Nucleus accumbens (tissue), 56 donors: ENCODE data around the gene SLC11A2.
"Not testable (repeated sequence)": the region's sequence is repeated elsewhere in the genome, so short reads cannot be mapped to it uniquely, and the experiment has no call there.

Experiments
- DNase-seq, 56 donors: peaks; one replicate each; lab custom pipeline; 2025; lab: John Stamatoyannopoulos, UW

Gene SLC11A2

DNA sequence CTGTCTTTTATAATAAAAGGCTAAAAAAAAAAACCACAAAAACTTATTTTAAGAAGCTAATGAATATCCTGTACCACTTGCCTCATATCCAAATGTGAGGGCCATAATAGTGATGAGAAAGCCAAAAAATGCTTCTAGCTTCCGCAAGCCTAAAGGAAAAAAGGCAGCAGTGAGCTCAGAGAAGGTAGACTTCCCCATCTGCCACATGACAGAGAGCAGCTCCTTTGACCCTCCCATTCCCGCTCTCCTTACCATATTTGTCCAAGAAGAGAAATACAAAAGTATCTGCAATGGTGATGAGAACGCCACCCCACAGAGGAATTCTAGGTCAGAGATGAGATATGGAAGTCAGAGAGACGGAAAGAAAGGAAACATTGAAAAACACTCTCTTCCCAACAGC is 27.1 kb downstream of the SLC11A2 start:
- no peak for DNase-seq

DNA sequence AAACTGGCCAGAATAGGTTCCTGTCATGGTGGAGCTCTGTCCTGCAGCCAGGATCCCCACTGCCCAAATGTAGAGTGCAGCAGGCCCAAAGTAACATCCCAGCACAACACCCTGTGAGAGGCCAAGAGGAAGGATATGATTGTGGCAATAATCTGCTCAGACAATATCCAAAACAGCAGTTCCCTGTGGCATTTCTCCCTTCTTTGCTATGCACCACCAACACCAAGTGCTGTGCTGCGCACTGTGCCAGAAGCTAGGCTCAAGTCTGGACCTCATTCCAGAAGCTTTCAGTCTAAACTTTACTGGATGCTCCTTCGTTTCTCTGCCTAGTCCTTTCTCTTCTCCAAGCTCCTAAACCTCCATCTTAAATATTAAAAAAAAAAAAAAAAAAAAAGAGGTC is 33.4 kb downstream of the SLC11A2 start:
- peak in 16 of 56 donors; percentile 1 to 58 (median 16) for DNase-seq

DNA sequence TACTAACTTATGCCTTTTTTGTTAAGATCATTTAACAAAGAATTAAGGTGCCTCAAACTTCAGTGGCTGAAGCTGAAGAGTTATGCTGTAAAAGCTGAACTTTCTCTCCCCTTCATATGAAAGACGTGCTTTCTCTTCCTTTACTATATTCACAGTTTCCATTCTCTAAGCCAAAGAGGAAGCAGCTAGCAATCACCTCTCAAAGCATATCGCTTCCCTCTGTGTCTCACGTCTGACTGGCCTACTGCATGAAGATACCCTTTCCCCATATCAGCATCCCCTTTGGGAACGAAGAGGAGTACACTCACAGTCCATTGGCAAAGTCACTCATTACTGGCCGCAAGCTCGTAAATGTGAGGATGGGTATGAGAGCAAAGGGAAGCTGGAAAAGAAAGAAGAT is 34.9 kb downstream of the SLC11A2 start:
- DNase-seq, result no peak

DNA sequence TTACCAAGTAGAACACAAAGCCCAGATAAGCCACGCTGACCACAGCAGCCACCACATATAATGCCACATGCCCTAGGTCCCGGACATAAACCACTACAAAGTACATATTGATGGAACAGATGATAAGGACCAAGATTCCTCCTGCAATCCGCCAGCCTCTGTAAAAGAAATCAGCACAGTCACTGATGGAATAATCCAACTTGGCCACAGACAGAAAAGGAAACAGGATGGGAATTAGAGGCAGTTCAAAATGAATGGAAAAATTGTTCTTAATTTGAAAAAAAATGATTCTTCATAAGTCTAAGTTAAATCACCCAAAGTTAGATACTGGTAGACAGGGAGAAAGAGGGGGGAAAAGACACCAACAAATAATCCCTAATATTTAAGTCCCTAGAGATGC is 35.4 kb downstream of the SLC11A2 start:
- DNase-seq, result no peak

DNA sequence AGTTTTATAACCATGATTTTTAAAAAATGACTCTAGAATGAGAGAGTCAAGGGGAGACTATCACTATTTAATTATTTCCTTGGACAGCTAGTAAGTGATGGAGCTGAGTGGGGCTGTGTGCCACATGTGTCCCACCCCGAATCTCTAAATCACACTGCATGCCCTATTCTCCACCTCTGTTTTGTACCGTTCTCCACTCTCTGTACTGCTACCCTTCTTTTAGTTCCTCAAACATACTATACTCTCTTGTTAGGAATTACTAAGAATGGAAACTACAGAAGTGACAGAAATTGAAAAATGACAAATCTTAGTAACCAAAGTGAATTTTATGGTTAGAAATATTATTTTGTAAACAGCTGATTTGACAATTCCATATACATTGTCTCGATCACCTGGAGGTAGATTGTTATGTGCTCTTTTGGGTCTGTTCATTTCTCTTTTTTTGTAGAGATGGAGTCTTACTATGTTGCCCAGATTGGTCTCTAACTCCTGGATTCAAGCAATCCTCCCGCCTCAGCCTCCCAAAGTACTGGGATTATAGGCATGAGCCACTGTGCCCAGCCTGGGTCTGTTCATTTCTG is 35.9 kb downstream of the SLC11A2 start:
- no peak for DNase-seq

DNA sequence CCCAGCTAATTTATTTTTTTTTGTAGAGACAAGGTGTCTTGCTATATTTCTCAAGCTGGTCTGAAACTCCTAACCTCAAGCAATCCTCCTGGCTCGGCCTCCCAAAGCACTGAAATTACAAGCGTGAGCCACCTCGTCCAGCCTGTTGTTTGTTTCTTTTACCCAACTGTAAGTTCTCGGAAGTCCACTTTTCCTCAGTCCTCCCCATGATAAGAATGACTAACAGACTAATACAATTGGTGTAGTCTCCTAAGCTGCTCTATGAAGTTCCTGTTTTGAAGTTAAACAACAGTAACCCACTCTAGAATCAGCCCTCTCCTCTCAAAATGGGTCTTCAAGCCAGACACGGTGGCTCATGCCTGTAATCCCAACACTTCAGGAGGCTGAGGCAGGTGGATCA is 37.3 kb downstream of the SLC11A2 start:
- DNase-seq, result no peak

DNA sequence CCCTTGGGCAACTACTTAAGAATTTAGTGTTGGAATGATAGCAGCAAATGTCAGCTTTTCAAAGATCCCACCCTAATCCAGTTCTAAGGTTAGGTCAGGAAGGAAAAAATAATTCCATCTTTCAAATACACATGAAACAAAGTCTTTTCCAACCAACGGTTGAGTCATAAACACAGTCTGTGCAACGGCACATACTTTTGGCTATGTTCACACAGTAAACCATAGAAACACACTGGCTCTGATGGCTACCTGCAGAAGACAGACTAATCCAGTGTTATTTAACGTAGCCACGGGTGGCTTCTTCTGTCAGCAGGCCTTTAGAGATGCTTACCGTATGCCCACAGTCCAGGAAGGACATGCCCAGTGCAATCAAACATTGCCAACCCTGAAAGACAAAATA is 38.1 kb downstream of the SLC11A2 start:
- no peak for DNase-seq

DNA sequence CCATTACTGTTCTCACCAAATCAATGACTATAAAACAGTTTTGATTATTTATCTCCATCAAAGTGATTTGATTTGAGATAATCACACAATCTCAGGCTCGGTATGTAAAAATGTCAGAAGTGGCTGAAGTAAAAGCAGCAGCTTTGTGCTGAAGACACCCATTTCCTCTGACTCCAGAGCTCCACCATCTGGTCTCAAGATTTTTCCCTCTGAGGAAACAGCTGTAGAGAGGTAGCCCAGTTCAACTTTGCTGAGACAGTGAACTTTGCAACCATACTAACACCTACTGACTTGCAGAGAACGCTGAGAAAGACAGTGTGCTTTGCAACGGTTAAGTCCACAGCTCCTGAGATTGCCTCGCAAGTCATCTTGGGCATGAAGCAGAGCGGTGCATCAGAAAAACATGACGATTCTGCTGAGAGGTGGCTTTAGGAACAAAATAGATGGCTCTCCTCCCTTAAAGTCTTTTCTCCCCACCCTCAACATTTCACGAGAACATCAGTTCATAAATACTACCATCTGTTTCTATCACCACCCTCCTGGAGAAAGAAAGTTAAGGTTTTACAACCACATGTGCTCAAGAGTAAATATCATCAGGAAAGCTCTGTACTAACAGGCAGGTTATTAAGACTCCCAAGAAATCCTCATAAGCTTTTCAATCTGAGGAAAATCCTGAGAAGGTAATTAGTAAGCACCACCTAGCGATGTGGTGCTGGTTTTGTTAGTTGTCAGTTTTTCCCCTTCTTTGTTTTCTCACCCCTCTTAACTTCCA is 39.0 kb downstream of the SLC11A2 start:
- DNase-seq, result peak in 32 of 56 donors; percentile 3 to 66 (median 18)

DNA sequence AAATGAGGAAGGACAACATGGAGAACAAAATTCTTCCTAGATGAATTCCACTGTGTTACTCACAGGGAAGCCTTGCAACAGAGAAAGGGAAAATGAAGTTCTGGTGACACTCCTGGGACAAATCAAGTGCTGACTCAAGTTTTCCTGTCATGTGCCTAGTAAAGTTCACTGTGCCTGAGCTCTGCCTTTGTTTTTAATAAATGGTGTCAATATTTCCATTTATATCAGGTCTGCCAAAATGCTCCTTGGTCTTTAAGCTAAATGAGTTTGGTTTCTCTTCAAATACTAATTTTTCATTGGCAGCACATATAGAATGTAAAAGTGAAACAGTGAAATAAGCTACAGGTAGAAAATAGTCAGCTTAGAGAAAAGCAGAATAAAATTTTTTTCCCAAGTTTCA is 40.9 kb downstream of the SLC11A2 start:
- no peak for DNase-seq

DNA sequence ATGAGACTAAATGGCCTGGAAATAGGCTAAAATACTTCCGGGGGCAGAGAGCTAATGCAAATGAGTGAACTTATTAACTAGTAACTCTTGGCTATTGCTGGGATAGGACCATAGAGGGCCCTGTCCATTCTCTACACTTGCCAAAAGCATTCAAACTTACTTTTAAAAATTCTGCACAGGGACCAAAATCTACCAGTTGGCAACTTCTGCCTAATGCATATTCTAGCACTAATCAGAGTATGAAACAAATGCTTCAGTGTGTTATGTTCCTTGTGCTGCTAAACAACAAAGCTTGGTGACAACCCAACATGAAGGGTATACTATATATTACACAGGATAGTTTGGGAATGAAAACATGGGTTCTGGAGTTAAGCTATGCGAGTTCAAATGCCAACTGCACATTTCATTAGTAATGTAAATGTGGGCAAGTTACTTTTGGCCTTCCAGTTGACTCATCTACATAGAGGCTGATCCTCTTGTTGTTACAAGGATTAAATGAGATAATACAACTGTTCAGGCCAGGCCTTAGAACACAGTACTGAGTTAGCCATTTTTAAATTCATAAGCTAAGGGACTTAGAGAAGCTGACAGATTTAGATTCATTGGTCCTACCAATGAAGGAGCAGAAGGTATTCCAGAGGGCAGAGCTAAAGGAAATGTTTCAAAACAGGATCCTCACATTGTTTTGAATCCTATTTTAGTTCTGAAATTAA is 41.4 kb downstream of the SLC11A2 start:
- no peak for DNase-seq

DNA sequence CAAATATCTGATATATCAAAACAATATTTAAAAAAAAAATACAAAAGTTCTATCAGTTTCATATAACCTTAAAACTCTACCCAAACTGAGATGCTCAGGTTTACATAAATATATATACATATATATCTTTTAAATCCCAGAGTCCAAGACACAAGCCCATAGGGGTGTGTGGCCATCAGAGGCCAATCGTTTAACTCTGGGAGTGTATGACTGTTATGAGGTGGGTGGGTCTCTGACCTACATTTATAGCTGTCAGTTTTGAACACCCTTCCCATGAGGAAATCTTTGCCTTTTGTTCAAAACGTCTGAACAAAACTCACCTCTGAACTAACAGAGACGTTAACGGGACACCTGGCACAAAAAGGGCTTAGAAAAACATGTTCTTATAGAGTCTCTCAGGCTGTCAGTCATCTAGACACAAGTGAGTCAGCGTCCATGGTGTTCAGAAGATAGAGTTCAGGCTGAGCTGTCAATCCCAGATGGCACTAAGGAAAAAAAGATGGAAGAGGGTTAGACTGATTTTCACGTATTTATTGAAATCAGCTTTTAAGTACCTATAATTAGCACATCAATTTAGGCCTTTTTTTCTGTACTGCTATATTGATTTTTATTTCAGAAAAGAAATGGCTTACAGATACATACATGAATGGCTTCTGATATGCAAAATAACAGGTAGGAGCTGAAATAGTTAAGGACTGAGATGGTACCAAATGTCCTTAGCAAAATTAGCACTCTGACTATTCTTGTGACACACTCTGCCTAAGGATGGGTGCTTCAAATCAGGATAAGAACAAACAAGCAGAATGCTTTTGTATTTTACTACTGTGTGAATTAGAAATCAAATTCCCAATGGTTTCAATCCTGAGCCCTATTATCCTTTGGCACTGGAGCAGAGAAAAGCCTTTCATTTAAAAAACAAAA is 44.6 kb downstream of the SLC11A2 start:
- no peak for DNase-seq

DNA sequence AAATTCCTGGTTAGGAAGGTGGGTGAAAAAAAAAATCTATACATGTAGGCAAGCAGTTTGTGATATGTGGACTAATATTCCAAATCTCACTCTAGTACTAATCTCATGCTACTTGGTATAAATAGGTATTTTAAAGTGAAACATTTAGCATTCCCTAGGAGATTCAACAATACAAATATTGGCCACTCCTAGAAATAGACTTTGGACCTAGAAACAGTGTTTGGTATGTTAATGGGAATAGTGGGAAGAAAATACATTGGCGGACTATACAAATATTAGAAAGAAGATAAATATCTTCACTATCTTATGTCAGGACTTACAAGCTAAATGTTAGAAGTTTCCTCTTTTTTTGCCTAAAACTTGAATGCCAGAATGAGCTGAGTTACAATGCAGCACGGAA is 45.6 kb downstream of the SLC11A2 start:
- no peak for DNase-seq

DNA sequence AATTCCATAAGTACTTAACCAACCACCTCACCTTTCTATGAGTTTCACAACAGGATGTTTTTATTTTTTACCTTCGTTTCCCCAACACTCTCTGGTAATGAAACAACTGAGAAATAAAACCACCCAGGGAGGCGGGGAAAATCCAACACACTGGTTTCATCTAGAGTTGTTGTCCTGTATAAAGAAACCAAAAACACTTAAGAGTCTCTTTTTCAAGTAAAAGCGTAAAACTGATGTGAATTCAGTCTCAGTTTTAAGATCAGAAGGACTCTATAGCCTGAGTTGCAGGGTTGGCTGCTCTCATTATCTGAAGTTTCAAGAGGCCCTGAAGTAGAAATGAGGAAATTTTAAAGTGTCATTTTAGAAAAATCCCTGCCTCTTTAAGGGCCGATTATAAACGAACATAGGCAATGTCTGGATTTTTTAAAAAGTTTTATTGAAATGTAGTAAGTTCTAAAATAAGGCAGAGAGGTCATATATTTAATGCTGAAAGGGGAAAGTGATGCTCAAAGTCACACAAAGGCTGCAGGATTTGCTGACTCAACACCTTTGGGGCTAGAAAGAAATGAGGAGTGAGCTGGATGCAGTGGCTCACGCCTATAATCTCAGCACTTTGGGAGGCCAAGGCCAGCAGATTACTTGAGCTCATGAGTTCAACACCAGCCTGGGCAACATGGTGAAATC is 46.7 kb downstream of the SLC11A2 start:
- no peak for DNase-seq

DNA sequence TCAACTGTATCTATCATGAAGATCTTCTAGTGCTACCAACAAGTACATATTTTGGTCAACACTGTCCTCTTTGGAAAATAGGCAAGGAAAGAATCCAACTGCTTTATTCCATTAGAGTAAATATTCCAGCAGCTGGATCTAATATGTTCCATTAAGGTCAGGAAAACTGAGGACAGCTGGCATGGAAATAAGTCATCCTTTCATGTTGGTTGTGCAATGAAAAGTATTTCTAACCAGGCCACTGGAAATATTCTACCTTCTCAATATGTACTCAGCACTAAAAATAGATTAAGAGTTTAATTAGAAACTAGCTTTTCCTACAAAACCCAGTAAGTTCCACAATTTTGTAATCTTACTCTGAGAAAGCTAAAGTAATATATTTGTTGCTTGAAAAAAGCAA is 54.2 kb downstream of the SLC11A2 start:
- no peak for DNase-seq

DNA sequence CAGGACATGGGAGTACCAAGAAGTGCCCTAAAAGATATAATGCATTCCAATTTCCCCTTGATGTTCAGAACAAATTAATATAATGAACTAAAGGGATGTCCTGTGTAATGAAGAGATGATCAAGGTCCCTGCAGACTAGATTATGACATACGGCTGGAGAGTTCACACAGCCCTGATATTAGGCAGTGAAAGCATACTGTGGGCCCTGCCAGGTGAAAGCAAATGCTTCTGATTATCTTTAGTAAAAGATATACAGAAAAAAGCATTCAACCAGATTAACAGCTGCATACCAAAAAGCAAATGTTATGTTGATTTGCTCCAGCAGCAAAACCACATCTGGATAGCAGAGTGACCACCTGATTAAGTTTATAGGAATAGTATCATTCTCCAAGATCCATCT is 61.8 kb downstream of the SLC11A2 start:
- no peak for DNase-seq

DNA sequence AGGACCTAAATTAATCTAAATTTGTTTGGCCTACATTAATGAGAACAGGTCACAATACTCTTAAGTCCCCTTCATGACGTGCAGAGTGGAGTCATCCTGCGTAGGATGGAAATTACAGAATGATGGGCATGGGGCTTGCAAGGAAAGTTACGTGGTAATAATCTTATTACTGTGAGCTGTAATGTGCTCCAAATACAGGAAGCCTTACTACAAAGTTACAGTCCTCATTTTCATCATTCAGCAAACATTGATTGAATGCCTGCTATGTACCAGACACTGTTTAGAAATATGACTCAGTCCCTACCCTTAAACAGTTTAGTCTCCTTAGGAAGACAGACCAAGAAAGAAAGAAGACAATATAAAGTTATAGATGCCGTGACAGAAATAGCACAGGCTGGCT is 64.5 kb downstream of the SLC11A2 start:
- DNase-seq, result no peak

DNA sequence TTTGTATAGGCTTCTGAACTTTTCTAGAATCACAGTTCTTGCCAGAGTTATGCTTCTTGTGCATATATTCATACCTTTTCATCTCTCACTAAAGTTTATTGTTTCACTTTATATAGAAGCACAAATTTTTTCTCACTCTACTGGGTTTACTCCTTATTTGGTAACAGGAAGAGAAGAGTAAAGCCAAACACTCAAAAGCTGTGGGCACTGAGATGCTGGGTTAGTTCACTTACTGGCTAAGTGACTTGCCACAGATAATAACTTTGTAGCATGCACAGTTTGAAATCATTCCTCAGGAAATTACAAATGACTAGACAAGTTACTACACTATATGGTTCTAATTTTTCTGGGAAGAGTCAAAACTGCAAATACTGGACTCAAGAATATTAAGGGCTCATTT is 66.1 kb downstream of the SLC11A2 start:
- DNase-seq, result no peak

DNA sequence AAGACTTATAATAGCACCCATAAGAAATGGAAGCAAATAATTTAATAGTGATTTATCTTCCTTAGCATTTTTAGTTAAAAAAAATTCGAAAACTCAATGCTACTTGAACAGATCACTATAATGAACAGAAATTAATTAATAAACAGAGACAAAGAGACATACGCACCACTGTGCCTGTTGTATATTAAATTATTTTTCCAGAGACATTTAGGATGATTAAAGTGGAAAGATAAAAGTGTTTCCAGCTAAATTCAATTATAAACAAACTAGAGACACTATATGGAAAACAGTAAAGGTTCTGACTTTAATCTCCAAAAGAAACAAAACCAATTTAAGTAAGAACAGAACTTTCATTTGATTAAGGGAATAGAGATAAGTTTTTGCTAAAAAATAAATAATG is 70.5 kb downstream of the SLC11A2 start:
- DNase-seq, result no peak

DNA sequence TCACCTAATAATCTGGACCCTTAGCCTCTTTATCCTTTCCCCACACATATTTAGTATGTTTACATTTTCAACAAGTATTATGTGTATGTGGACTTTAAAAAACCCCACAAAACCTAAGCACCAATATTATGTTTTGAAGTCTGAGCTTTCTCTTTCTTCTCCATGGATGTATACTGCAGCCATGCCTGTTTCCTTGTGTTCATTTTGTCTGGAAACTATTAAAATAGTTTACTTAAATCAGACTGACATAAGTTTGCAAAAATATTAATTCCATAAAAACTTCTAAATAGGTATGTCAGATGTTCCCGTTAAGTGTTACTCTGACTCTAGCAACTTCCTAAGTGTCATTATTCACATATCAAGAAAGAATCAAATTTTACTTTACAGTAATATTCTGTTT is 70.9 kb downstream of the SLC11A2 start:
- no peak for DNase-seq

DNA sequence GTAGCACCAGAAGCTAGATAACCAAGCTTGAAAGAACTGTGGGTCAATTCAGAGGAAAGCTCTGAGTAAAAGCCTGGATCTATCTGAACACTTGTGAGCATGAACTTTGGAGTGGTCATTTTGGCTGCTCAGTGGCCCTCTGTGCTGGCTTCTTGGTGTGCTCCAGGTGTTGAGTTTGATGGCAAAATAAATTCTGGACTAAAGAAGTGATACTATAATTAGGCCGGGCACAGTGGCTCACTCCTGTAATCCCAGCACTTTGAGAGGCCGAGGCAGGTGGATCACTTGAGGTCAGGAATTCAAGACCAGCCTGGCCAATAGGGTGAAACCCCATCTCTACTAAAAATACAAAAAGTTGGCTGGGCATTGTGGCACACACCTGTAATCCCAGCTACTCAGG is 71.4 kb downstream of the SLC11A2 start:
- not testable (repeated sequence) for DNase-seq
